HG03571 (cell line): Measurements from ENCODE around the gene DDX10.

ENCODE experiments used
- ATAC-seq: cut with Tn5 transposase; IDR thresholded peaks from one replicate; pipeline ENCODE4 v1.9.1; 2021; ENCODE audit not compliant: unreplicated experiment

Gene DDX10

GRCh38 chr11:108897071-108897481, 232.2 kb downstream of the DDX10 start:
- ATAC-seq: no peak

- no peak for ATAC-seq
Measured at GRCh38 chr11:108897916-108898315, 233.0 kb downstream of the DDX10 start.

GRCh38 chr11:108901359-108901758, 236.5 kb downstream of the DDX10 start:
- no peak for ATAC-seq

DNA sequence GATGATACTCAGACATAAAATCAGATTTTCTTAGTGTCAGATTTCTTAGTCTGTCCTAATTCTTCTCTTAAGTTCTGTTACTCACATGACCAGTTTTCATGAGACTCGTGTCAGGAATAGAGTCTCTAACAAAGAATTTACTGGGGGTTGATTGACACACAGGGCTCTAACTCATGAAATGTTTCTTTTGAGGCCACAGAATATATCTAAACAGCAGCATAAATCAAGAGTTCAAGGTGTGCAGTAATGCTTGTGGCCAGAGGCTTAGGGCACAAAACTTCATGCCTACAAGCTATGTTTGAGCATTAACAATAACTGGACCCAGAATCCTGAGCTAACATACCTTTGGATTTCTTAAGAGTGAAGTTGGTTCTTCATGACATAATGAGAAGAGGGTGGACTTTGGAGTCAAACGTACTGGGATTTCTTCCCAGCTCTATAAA, 237.2 kb downstream of the DDX10 start:
- ATAC-seq: no peak

DNA sequence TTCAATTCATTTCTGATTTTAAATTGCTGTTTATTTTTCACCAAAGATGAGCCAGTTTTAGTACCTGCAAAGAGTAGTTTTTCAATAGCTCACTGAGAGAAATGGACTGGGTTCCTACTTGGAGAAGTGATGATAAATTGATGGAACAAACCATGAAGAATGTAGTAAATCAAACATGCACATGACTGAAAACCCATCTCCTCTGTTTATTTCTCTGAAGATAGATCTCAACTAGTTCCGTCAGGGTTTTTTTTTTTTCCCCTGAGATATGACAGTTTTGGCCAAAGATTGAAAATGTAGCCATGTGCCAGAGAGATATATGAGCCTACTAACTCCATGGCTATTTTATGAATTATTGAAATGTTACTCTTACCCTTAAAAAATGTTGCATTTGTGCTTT, 239.6 kb downstream of the DDX10 start:
- no peak for ATAC-seq

DNA sequence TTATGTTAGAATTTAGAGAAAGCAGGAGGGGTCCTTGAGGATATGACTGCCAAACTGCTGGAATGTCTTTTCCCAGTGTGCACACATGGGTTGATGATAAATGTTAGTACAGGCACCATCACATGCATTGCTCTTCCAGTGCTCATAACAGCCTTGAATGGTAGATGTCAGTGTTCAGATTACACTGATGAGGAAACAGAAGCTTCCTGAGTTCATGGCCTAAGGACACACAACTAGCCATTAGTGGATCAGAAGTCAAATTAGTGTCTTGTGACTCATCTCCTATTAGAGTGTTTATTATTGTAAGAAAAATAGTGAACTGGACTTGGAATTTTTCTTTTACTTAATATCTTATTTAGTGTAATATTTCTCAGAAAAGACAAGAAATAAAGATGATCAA, 241.5 kb downstream of the DDX10 start:
- ATAC-seq: no peak

GRCh38 chr11:108906826-108907225, 242.0 kb downstream of the DDX10 start:
- no peak for ATAC-seq

DNA sequence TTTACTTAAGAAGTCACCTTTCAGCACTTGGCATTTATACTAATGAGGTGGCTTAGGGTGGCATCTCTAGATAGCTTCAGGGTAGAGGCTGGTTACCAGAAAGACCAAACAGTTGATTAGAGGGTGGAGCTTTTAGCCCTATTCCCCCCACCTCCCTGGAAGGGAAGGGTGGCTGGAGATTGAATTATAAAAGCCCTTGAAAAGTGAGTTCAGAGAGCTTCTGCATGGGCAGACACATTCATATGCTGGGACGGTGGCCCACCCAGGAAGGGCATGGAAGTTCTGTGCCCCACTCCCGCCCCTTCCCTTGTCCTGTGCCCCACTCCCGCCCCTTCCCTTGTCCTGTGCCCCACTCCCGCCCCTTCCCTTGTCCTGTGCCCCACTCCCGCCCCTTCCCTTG, 244.2 kb downstream of the DDX10 start:
- ATAC-seq: no peak

- no peak for ATAC-seq
Measured at GRCh38 chr11:108909921-108910320, 245.1 kb downstream of the DDX10 start.

GRCh38 chr11:108912581-108912980, 247.7 kb downstream of the DDX10 start:
- no peak for ATAC-seq

DNA sequence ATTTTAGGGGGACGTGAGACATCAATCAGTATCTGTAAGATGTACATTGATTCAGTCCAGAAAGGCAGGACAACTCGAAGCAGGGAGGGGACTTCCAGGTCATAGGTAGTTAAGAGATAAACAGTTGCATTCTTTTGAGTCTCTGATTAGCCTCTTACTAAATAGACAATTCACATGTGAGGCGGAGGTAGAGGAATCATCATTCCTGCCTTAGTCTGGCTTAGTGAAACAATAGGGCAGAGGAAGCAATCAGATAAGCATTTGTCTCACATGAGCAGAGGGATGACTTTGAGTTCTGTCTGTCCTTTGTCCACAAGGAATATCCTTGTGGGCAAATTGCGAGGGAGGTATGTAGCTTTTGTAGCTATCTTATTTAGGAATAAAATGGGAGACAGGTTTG, 248.3 kb downstream of the DDX10 start:
- ATAC-seq: no peak

- ATAC-seq: no peak
Measured at GRCh38 chr11:108914211-108914610, 249.3 kb downstream of the DDX10 start.

GRCh38 chr11:108914981-108915380, 250.1 kb downstream of the DDX10 start:
- no peak for ATAC-seq

GRCh38 chr11:108915666-108916065, 250.8 kb downstream of the DDX10 start:
- ATAC-seq: no peak

- ATAC-seq: no peak
Measured at GRCh38 chr11:108916290-108916689, 251.4 kb downstream of the DDX10 start.

- ATAC-seq: no peak
Measured at GRCh38 chr11:108916935-108917334, 252.1 kb downstream of the DDX10 start.

DNA sequence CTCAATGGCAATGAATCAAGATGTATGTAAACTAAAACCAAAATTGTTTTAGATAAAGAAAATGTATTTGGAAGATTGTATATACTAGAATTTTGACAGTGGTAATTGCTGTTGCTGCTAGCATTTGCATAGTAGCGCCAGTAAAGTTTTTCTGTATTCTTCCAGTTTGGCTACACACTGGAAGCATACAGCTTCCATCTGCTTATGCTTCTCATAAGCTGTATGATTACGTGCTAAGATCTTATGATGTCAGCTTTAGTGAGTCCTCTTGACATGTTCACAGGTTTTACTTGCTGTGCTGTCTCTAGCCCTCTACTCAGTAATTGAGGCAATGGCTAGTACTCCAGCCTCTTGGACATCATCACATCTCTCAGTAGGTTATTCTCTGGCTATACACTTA, 256.3 kb downstream of the DDX10 start:
- no peak for ATAC-seq

GRCh38 chr11:108922241-108922640, 257.4 kb downstream of the DDX10 start:
- no peak for ATAC-seq

DNA sequence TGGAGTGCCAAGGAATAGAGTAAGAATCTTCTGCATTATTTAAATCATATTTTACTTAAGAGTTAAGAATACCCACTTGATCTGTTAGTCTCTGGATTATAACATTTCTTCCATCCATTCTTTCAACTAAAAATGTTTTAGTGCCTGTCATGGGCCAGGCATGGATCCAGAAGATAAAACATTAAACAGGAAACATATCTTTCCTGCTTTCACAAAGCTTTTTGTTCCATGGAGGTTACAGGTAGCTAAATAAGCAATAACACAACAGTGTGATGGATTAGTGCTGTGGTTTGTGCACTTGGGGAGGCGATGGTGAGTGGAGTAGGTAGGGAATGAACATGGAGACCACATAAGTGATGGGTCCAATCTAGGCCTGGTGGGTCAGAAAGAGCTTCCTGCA, 258.5 kb downstream of the DDX10 start:
- no peak for ATAC-seq

GRCh38 chr11:108926171-108926840, 261.4 kb downstream of the DDX10 start:
- ATAC-seq: no peak

- ATAC-seq: no peak
Measured at GRCh38 chr11:108926841-108927577, 262.1 kb downstream of the DDX10 start.

- ATAC-seq: no peak
Measured at GRCh38 chr11:108927791-108928545, 263.1 kb downstream of the DDX10 start.
